Right forelimb (tissue), 1 donor: Measurements from ENCODE around the gene BARX2.

Experiments
- DNase-seq: peaks from one replicate; pipeline ENCODE4 v3.0.0-alpha.2; 2018

Gene BARX2

GRCh38 chr11:129440028-129440713 is 64.5 kb downstream of the BARX2 start:
- DNase-seq = no peak

- DNase-seq = no peak
Observed at GRCh38 chr11:129442171-129442570, 66.5 kb downstream of the BARX2 start.

GRCh38 chr11:129443276-129443675 is 67.6 kb downstream of the BARX2 start:
- no peak for DNase-seq

GRCh38 chr11:129444274-129444673 is 68.6 kb downstream of the BARX2 start:
- DNase-seq = no peak

GRCh38 chr11:129445226-129445625 is 69.6 kb downstream of the BARX2 start:
- DNase-seq = no peak

- no peak for DNase-seq
Observed at GRCh38 chr11:129446572-129446971, 70.9 kb downstream of the BARX2 start.

- DNase-seq = no peak
Observed at GRCh38 chr11:129447654-129448239, 72.1 kb downstream of the BARX2 start.

GRCh38 chr11:129451524-129451923 is 75.9 kb downstream of the BARX2 start:
- DNase-seq = no peak

GRCh38 chr11:129453293-129453721 is 77.7 kb downstream of the BARX2 start:
- DNase-seq = no peak

- no peak for DNase-seq
Observed at GRCh38 chr11:129455101-129455500, 79.5 kb downstream of the BARX2 start.

GRCh38 chr11:129455756-129456655 is 80.4 kb downstream of the BARX2 start:
- no peak for DNase-seq

- DNase-seq = no peak
Observed at GRCh38 chr11:129457321-129457720, 81.7 kb downstream of the BARX2 start.

GRCh38 chr11:129458278-129458677 is 82.6 kb downstream of the BARX2 start:
- no peak for DNase-seq

- no peak for DNase-seq
Observed at GRCh38 chr11:129458756-129459535, 83.3 kb downstream of the BARX2 start.

- no peak for DNase-seq
Observed at GRCh38 chr11:129460714-129461113, 85.1 kb downstream of the BARX2 start.

GRCh38 chr11:129484068-129484467 is 108.4 kb downstream of the BARX2 start:
- no peak for DNase-seq

- no peak for DNase-seq
Observed at GRCh38 chr11:129489249-129489648, 113.6 kb downstream of the BARX2 start.

GRCh38 chr11:129490004-129490403 is 114.4 kb downstream of the BARX2 start:
- DNase-seq = no peak

- DNase-seq = no peak
Observed at GRCh38 chr11:129493746-129494145, 118.1 kb downstream of the BARX2 start.
